NCI-H1105 treated with DMSO at 0.1 percent for 48 hours (cell line): Measurements from ENCODE around the gene GJB5.

Source experiments
- DNase-seq: peaks from one replicate; lab custom pipeline; 2025; lab: John Stamatoyannopoulos, UW

GJB5 gene

GRCh38 chr1:34794790-34795180 is 39.9 kb downstream of the GJB5 start:
- no peak for DNase-seq

- no peak for DNase-seq
Observed at GRCh38 chr1:34795916-34796315, 41.1 kb downstream of the GJB5 start.

GRCh38 chr1:34796990-34797389 is 42.1 kb downstream of the GJB5 start:
- no peak for DNase-seq

- no peak for DNase-seq
Observed at GRCh38 chr1:34800214-34800613, 45.4 kb downstream of the GJB5 start.

- no peak for DNase-seq
Observed at GRCh38 chr1:34803770-34804169, 48.9 kb downstream of the GJB5 start.

GRCh38 chr1:34806396-34806795 is 51.5 kb downstream of the GJB5 start:
- no peak for DNase-seq
